HG03565 (cell line): ENCODE results near the gene LRRC3C.
A peak's percentile ranks its signal among the peaks of the same experiment; 100 is the strongest.

Experiments
- ATAC-seq: cut with Tn5 transposase; IDR thresholded peaks from one replicate; pipeline ENCODE4 v1.9.1; 2021; ENCODE audit warnings: mild to moderate bottlenecking, moderate library complexity; ENCODE audit not compliant: unreplicated experiment

LRRC3C gene

DNA sequence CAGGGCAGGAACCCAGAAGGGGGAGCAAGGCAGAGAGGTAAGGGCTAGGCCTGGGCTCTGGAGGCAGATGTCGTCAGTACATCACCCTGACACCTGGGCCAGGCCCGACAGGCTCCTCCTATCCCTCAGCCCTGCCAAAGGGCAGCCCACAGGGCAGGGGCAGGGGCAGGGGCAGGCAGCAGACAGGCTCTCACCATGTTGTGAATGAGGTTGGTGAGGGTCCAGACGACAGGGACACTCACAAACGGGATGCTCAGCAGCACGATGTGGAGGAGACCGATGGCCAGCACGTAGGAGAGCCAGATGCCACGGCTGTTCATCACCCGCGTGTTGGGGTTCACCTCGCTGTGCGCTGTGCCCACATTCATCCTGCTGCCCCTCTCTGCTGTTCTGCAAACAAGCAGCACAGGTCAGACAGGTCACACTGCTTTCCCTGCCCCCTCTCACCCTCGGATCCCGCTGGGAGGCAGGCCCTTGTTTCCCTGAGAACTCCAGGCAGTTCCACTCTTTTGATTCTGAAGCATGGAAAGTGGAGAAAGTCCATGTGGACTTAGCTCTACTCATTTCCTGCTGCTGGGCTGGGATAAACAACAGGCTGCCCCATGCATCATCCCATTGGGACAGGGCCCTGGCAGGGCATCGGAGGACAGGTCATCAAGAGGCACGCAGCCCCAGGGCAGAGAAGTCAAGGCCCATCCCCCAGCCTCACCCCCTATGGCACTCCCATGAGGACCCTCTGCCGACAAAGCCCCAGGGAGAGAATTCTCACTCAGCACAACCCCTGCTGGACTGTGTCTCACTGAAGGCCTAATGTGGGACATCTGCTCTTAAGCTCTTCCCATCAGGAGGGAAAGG lies 3.5 kb upstream of the LRRC3C start:
- ATAC-seq = no peak

- no peak for ATAC-seq
These were observed 2.9 kb upstream of the LRRC3C start for GRCh38 chr17:39924691-39925055.

DNA sequence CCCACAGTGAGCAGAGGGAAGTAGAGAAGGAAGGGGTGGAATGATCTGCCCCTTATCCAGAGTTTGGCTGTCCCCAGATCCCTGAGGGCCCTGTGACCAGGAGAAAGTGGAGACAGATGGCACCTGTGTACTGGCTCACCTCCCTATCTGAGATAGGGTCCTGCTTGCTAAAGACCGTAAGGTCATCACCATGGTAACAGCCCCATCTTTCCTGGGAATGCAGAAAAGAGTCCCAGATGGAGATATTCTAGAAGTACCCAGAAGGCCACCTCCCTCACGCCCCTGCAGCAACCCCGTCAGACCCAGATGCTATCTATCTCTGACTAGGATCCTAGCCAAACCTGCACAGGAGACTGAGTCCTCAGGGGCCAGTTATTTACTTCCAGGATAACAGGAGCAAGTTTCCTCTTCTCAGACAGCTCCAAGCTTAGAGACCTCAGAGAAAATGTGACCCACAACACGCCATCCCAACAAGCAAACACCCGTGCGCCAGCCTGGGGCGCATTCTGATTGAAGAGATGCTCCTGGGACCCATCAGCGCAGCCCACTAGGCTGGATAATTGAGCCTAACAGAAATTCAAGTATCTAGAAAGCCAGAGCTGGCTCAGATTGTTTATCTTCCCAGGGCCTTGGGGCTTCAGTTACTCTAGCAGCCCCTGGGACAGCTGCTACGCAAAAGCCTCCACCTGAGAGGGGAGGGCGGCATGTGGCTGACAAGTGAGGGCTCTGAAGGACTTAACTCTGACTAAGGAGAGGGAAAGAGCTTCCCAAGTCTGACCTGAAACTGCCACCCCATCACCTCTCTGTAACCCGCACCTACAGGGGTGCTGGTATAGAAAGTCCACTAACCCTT lies 2.0 kb upstream of the LRRC3C start:
- no peak for ATAC-seq

- ATAC-seq = no peak
These were observed 1.4 kb upstream of the LRRC3C start for GRCh38 chr17:39926135-39926587.

DNA sequence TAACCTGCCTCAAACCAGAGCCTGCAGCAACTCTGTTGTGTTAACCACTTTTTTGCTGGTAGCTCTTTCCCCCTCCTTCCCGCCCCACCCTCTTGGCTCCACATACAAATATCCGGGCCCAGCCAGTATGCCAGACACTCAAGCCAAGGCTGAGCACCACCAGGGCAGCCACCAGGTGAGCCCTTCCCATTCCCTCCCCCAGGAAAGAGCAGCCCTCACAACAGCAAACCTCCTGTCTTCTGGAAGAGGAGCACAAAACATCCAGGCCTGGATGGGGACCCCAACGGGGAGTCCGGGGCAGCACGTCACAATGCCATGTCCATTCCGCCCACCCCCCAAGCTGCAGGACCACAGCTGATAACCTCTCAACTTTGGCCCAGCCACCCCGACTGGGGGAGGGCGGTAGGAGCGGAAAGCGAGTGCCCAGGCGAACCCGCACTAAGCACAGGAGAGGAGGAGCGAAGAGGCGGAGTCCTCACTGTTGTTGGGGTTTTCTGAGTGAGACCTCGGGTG lies 888 bp upstream of the LRRC3C start:
- ATAC-seq = no peak

GRCh38 chr17:39927929-39928857 lies 661 bp downstream of the LRRC3C start:
- ATAC-seq = no peak

GRCh38 chr17:39928858-39929645 lies 1.5 kb downstream of the LRRC3C start:
- peak; percentile 41 for ATAC-seq

GRCh38 chr17:39929646-39930407 lies 2.3 kb downstream of the LRRC3C start:
- no peak for ATAC-seq

- ATAC-seq = no peak
These were observed 6.4 kb downstream of the LRRC3C start for GRCh38 chr17:39933912-39934311.

- no peak for ATAC-seq
These were observed 6.8 kb downstream of the LRRC3C start for GRCh38 chr17:39934324-39934723.

DNA sequence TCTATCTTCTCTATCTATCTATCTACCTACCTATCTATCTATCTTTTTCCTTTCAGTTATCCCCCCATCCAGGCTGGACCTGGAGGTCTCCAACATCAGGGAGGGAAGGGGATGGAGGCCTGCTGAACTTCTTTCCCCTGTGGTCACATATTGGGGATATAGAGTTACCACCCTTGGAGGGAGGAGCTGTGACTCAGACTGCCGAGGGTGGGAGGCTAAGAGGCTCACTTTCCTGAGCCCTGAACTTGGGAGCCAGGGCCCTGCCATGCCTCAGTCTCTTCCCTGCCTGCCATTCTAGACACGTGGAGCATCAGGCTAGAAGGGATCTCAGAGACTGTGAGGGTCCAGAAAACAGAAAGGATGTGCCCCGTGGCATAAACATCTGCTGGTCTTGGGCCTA lies 8.4 kb downstream of the LRRC3C start:
- no peak for ATAC-seq

DNA sequence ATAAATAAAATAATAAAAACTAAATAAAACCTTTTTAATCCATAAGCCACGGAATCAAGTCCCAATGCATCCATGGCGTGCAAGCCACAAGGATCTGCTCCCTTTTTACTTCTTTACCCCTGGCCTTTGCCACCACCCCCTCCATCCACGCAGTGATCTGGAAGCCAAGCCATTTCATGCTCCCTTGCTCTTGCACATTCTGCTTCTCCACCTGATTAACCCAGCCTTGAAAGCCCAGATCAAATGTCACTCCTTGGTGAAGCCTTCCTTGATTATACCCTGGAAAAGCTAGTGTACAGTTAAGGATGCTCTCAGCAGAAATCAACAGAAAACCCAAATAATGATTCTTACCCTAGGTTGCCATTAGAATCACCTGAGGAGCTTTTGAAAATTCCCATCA lies 9.9 kb downstream of the LRRC3C start:
- ATAC-seq = no peak

DNA sequence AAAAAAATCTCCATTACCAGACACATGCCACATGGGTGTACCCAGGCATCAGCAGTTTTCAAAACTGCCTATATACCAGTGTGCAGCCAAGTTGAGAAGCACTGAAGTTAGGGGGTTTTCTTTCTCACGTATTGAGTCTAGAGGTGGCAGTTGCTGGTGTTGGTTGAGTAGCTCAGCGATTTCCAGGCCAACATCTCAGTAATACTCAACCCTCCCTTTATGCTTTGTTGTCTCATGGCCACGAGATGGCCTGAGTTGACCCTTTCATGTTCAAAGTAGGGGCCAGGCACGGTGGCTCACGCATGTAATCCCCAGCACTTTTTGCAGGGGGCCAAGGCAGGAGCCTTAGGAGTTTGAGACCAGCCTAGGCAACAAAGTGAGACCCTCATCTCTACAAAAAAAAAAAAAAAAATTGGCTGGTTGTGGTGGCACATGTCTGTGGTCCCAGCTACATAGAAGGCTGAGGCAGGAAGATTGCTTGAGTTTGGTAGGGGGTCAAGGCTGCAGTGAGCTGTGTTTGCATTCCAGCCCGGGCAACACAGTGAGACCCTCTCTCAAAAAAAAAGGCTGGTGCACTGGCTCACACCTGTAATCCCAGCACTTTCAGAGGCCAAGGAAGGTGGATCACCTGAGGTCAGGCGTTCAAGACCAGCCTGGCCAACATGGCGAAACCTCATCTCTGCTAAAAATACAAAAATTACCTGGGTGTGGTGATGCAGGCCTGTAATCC lies 10.8 kb downstream of the LRRC3C start:
- peak; percentile 48 for ATAC-seq

DNA sequence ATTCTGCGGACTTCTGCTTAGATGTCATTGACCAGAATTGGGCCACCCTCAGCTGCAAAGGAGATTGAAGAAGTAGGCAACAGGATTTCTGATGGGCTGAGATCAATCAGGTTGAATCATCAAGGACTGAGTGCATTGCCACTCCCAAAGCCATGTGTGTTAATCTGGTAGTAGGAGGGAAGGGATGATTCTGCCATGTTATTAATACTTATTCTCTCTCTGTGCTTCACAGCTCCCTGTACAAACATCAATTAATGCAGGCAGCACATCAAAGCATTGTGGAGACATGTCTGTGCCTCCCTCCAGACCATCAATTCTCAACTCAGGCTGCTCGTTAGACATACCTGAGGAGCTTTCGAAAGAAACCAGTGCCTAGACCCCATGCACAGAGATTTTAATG lies 11.6 kb downstream of the LRRC3C start:
- no peak for ATAC-seq

DNA sequence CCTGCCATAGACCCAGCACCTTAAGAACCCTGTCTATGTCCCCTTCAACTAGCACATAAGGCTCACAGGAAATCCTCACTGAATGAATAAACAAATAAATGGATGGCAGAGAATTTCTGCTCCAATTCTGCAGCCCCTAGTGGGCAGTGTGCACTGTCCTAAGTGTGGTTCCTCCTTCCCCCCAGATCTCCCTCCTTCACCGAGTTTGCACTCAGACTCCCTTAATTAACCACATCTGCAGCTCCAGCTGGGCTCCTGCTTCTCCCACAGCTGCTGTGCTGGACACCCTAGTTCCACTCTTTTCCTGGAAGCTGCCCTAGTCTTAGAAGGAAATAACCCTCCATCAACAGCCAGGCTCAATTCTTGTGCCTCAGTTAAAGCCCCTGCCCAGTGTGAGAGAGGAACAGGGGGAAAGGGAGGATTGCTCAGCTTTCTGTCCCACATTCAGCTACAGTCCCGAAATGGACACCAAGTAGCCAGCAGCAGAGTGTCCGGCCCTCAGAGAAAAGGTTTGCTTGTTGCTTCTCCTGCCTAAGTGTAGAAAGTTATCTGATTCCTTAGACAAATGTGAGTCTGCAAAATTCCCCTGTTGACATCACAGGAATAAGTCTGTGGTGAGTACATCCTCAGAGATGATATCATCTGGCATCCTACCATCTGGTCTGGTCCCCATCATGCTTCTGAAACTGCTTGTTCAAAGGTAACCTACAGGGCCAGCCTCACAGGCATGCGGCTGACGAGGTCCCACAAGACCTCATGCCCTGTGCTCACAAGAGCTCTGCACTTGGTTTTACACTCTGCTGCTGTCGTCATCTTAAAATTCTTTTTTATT lies 12.3 kb downstream of the LRRC3C start:
- peak; percentile 48 for ATAC-seq

DNA sequence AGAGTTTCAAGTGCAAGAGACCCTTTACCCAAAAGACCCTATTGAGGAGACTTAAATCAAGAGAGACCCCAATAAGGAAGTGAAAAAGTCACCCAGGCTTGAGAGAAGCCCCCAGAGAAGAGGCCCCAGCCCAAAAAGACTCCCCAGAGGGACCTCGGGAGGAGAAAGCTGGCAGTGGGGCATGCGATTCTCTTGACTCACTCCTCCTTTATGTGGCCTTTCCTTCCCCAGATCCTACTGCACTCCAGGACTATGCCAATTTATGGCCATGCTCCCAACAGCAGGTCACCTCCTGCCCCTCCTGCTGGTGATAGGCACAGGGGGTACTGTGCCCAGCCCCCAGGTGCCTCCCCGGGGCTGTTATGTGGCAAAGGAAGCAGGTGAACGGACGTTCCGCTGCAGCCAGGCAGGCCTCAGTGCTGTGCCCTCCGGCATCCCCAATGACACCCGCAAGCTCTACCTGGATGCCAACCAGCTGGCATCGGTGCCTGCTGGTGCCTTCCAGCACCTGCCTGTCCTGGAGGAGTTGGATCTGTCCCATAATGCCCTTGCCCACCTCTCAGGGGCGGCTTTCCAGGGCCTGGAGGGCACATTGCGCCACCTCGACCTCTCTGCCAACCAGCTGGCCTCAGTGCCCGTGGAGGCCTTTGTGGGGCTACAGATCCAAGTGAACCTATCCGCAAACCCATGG lies 16.3 kb downstream of the LRRC3C start:
- ATAC-seq = no peak

DNA sequence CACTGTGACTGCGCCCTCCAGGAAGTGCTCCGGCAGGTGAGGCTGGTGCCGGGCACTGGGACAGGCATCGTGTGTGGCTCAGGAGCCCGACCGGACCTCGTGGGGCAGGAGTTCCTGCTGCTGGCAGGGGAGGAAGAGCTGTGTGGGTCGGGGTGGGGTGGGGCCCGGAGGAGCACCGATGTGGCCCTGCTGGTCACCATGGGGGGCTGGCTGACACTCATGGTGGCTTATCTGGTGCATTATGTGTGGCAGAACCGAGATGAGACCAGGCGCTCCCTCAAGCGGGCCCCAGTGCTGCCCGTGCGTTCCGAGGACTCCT lies 16.8 kb downstream of the LRRC3C start:
- no peak for ATAC-seq
